ENCODE data around the gene FARS2.
"Not testable (repeated sequence)": the region's sequence is repeated elsewhere in the genome, so short reads cannot be mapped to it uniquely, and the experiment has no call there.

FARS2 gene

DNA sequence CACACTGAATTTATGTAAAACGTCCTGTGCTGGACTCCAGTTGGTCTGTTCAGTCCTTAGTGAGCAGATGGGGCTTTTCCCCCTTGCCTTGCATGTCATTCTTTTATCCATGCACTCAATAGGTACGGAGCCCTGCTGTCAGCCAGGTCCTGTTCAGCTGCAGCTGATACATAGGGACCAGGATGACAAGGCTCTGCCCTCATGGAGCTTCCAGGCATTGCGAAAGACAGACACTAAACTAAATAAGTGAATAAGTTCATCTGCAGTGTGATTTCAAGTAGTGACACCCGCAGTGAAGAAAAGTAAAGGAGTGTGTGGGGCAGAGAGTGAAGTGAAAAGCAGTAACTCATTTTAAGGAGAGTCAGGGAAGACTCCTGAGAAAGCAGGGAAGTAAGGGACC, 421.2 kb downstream of the FARS2 start:
- DNase-seq: no peak
- TF ChIP-seq POLR2A (IDR thresholded peaks at IDR 0.05; ENCODE audit: low read length): no peak
- no peak for TF ChIP-seq GATA1 (IDR thresholded peaks at IDR 0.05; ENCODE audit: low read depth, low read length)

DNA sequence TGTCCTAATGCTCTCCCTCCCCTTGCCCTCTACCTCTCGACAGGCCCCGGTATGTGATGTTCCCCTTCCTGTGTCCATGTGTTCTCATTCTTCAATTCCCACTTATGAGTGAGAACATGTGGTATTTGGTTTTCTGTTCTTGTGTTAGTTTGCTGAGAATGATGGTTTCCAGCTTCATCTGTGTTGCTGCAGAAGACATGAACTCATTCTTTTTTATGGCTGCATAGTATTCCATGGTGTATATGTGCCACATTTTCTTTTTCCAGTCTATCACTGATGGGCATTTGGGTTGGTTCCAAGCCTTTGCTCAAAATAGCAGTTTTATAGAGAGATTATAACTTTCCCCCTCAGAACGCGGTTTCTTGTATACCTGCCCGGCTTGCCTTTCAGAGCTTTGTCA, 422.4 kb downstream of the FARS2 start:
- not testable (repeated sequence) for DNase-seq

DNA sequence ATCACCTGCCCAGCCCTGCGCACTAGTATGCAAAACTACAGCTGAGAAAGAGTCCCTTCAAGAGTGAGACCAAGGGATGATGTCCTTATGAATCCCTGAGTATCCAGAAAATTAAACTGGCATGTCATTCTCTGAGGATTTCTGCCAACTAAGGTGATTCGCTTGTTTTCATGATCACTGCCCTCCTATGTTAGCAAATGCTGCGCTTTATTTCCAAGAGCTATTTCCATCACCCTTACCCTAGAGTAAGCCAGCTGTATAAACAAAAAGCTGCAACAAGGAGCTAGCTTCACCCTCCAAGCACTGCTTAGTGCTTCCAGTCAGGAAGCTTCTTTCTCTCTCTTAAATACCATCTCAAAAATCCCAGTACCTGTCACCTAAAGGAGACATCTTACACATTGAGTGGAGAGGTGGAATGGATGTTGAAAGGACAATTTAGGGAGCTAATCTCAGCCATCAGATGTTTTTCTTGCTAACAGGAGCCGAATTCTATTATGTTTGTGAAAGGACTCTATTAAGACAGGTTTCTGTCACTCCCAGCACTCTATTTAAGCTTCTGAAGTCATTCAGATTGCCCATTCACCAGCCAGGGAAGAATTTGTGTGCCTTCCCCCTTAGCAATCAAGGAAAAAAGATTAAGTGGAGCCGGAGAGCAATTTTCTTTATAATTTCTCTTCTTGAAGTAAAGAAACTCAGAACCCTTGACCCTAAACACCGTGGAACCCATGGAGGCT, 423.2 kb downstream of the FARS2 start:
- no peak for TF ChIP-seq GATA1 (IDR thresholded peaks at IDR 0.05; ENCODE audit: low read depth, low read length)
- no peak for TF ChIP-seq POLR2A (IDR thresholded peaks at IDR 0.05; ENCODE audit: low read length)
- no peak for DNase-seq

DNA sequence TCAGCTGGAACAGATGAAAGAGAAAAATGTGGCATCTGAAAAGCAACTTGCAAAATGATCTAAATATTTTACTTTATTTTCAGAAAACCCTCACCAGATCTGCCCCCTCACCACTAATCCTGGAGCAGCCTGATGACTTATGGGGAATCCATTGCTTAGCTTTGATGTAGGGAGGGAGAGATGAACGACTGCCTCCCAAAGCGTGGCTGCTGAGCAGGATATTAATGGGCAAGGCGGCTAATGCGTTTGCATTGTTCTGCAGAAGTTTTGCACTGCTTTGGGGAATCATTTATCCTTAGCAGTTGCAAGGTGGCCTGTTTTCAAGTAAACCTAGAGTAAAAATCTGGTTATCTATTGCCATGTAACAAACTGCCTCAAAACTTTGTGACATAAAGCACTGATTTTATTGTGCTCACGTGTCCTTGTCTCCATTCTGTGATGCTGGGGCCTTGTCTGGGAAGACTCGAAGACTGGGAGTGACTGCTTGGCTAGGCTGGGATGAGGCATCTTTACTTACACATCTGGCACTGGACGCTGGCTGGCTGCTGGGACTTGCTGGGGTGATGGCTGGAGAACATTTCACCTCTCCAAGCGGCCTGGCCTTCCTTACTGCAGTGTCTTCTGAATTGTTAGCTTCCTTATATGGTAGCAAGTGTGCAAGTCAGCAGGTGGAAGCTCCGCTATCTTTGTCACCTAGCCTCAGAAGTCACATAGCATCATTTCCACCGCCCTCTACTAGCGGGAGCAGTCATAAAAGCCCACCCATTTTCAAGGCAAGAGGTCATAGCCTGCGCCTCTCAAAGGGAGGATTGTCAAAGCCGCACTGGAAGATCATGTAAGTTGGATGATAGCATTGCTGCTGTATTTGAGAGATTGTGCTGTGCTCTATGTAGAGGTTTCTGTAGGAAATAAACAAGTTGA, 432.2 kb downstream of the FARS2 start:
- no peak for DNase-seq
- no peak for TF ChIP-seq POLR2A (IDR thresholded peaks at IDR 0.05; ENCODE audit: low read length)
- TF ChIP-seq GATA1 (IDR thresholded peaks at IDR 0.05; ENCODE audit: low read depth, low read length): no peak

DNA sequence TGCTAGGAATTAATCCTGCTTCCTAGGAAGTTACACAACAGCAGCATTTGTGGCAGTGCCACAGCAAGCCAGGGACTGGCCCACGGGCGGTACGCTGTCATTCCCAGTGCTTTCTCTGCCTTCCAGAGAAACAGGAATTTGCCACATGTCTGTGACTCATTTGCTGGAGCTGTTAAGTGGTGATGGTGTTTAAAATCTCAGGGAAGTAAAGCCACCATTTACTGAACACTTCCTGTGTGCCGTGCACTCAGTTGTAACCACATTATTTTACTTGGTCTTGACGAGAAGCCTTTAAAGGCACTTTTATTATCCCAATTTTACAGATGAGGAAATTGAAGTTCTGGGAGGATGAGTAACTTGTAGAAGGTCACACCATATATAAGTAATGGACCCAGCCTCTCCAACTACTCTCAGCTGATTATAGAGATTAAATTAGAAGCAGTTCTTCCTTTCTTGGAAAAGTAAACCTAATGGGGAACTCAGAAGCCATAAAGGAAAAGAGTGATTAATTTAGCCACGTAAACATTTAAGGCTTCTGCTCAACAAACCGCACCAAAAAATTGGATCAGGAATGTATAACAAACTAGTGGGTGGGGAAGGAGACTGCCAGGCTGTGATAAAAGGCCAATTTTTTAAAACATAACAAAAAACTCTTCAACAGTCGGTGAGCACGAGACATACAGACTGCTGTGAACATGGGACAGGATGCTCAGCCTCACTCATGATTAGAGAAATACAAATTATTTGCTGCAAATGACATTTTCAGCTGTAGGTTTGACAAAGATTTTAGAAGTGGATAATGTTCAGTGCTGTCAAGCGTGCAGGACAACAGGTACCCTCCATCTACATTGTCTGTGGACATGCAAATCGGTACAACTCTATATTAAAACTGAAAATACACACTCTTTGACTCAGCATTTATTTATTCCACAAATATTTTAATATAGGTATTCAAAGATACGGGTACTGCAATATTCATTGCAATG, 434.2 kb downstream of the FARS2 start:
- no peak for TF ChIP-seq GATA1 (IDR thresholded peaks at IDR 0.05; ENCODE audit: low read depth, low read length)
- no peak for TF ChIP-seq POLR2A (IDR thresholded peaks at IDR 0.05; ENCODE audit: low read length)
- DNase-seq: no peak

DNA sequence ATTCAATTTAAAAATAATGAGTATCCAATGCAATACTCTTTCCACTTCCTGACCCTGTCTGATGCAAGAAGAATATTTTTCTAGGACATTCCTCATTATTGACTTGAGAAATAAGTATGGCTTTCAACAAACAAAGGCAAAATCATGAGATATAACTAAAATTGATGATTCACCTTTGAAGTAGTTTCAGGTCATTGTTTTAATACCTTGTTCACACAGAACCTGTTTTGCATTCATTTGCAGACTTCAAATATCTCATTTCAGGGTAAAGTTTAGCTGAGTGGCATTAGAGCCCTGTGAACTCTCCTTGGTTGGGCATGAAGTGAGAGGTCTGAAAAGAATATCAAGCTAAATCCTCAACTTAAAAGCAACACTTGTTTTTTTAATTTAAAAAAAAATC, 436.2 kb downstream of the FARS2 start:
- DNase-seq: no peak
- TF ChIP-seq GATA1 (IDR thresholded peaks at IDR 0.05; ENCODE audit: low read depth, low read length) (no peak), POLR2A (IDR thresholded peaks at IDR 0.05; ENCODE audit: low read length) (no peak)

DNA sequence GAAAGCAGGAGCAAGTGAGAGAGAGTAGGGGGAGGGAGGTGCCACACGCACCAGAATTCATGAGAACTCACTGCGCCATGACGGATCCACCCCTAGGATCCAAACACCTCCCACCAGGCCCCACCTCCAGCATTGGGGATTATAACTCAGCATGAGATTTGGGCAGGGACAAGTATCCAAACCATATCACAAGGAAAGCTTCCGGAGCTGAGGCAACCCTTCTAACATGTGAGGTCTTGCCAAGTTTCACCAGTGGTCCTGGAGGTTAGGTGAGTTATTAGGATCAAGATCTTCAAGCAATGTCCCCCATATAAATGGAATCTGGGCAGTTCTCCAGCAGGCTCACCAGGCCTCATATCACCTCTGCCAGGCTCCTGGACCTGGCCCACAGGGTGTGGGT, 437.0 kb downstream of the FARS2 start:
- no peak for DNase-seq
- no peak for TF ChIP-seq POLR2A (IDR thresholded peaks at IDR 0.05; ENCODE audit: low read length)
- no peak for TF ChIP-seq GATA1 (IDR thresholded peaks at IDR 0.05; ENCODE audit: low read depth, low read length)

DNA sequence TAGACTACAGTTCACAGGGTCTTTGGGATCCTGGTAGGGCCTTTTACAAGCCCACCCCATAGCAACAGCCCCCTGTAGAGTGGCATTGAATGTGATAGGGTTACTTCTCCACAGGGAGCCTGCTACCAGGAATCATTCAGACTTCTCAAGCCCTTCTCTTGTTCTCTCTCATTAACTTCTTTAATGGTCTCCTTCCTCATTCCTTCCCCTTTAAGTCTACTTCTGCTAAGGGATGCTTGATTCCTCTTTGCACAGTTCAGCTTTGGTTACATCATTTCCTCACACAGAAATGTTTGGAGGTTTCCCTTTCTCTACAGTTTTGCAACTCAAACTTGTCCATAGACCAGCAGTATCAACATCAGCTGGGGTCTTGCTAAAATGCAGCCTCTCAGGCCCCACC, 437.8 kb downstream of the FARS2 start:
- DNase-seq: not testable (repeated sequence)

DNA sequence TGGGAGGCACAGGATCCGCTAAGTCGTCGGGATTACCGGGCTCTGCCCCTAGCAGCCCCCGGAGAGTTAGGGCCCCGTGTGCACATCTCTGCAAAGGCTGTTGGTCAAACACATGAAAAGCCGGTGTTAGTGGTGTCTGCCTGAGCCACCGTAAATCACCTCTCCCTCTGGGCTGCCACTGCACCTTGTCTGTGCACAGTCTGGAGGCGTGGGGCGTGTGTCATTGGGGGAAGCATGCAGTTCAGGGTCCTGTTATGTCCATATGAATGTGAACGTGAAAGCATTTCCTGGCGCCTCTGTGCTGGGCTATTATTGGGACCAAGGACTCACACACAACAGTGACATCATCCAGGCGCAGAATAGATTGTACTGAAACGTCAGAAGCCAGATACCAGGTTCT, 439.9 kb downstream of the FARS2 start:
- TF ChIP-seq POLR2A (IDR thresholded peaks at IDR 0.05; ENCODE audit: low read length): no peak
- no peak for TF ChIP-seq GATA1 (IDR thresholded peaks at IDR 0.05; ENCODE audit: low read depth, low read length)
- no peak for DNase-seq

DNA sequence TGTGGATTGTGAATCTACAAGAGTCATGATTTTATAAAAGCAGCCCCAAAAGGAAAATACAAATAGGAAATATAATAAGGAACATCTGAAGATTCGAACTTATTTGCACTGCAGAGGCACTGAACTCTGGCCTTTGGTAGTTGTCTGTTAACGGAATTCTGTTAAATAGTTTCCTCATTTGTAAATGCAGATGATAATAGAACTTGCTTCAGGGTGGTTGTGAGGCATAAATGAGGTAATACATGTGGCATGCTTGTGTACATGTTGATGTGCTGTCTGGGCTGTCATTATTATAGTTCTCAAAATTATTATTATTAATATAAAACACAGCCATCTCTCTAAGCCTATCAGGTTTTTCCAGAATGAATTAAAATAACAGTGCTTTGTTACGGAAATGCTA, 443.4 kb downstream of the FARS2 start:
- TF ChIP-seq POLR2A (IDR thresholded peaks at IDR 0.05; ENCODE audit: low read length) (no peak), GATA1 (IDR thresholded peaks at IDR 0.05; ENCODE audit: low read depth, low read length) (no peak)
- no peak for DNase-seq

DNA sequence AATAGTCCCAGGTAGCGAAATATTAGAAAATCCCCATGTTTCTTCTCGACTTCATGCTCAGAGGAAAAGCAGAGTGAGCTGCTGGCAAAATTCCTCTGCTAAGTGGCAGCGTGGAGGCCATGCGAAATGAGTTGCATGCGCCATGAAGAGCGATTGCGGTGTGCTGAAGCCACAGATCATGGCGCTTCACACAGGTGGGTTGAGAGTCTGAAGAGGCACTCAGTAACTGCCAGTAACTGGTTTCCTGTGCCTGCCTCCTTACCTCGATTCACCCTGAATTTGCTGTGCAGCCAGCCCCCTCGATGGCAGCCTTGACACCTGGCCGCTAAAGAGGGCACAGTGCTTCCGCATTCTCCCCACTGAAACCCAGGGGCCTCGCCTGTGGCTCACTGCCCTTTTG, 443.9 kb downstream of the FARS2 start:
- no peak for TF ChIP-seq GATA1 (IDR thresholded peaks at IDR 0.05; ENCODE audit: low read depth, low read length)
- TF ChIP-seq POLR2A (IDR thresholded peaks at IDR 0.05; ENCODE audit: low read length): no peak
- DNase-seq: no peak

DNA sequence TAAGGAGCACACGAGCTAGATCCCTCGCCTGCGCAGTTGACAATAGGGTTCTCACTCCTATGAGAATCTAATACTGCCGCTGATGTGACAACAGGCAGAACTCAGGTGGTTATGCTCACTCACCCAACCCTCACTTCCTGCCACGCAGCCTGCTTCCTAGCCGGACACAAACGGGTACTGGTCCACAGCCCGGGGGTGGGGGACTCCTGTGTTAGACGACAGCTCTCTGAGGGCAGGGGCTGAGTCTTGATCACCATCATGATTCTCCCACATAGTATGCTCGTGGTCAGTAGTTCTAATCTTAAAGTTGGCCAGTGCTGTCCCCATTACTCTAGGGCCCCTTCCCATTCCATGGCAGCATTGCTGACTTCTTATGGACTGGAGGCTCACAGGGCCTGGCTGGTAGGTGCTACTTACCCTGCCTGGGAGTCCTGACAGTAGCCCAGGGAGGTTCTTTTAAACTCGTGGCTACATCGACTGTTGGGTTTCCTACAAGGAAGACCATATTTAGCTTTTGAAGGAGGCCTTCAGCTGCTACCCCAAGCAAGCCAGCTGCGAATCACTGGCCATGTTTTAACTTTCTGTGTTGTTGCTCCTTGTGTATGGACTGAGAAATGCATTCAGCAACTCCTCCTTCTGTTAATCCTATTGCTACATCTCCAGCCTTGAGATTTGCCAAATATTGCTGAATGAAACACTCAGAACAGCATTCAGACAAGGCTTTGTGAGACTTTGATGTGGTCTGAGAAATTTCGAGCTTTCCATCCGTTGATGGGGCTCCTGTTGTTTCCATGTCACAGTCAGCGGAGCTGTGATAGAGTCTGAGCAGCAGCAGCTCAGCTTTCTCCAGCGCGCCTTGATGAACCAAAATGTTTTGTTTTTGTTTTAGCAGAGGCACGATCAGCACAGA, 445.1 kb downstream of the FARS2 start:
- no peak for TF ChIP-seq GATA1 (IDR thresholded peaks at IDR 0.05; ENCODE audit: low read depth, low read length)
- TF ChIP-seq POLR2A (IDR thresholded peaks at IDR 0.05; ENCODE audit: low read length): no peak
- DNase-seq: no peak
